CD14-positive monocyte (primary cell): ENCODE results near the gene FUS. TPM values are rescaled to one million over a fixed set of nuclear protein-coding genes. Genes with fewer than 3 reads are reported as not detected.

Experiments
- DNase-seq, 3 donors: peaks; one replicate each; pipeline ENCODE4 v3.0.0-alpha.2; 2011 to 2022
- H2AFZ ChIP-seq: 2 replicates; pipeline ENCODE4 v1.6.0; 2012; ENCODE audit warnings: mild to moderate bottlenecking, low read depth, low read length, inconsistent platforms; ENCODE audit not compliant: insufficient read depth, poor library complexity, severe bottlenecking
- H3K27ac ChIP-seq, 2 donors: 1 replicate in 1 of 2; 2 replicates in 1 of 2; pipeline ENCODE4 v1.5.1; 2012 to 2013; ENCODE audit warnings: low read length in 2 of 2, control low read depth in 1 of 2, inconsistent platforms in 1 of 2, low read depth in 1 of 2, mild to moderate bottlenecking in 1 of 2
- H3K27me3 ChIP-seq, 2 donors: one replicate each; pipeline versions ENCODE4 v1.6.0 to v1.6.1; 2011 to 2013; ENCODE audit warnings: low read length in 2 of 2; ENCODE audit not compliant: control insufficient read depth in 2 of 2, insufficient read depth in 2 of 2
- H3K36me3 ChIP-seq, 2 donors: replicated peaks in 1 of 2; 1 replicate in 1 of 2; 2 replicates in 1 of 2; pipeline versions ENCODE4 v1.5.1 to v1.6.1; 2012 to 2013; ENCODE audit warnings: low read length in 2 of 2, control low read depth in 1 of 2, inconsistent platforms in 1 of 2, mild to moderate bottlenecking in 1 of 2; ENCODE audit not compliant: insufficient read depth in 2 of 2, control insufficient read depth in 1 of 2
- H3K4me1 ChIP-seq, 2 donors: 1 replicate in 1 of 2; 2 replicates in 1 of 2; pipeline versions ENCODE4 v1.5.1 to v1.6.1; 2012 to 2013; ENCODE audit warnings: low read length in 2 of 2, control low read depth in 1 of 2, inconsistent platforms in 1 of 2, mild to moderate bottlenecking in 1 of 2, moderate library complexity in 1 of 2; ENCODE audit not compliant: insufficient read depth in 2 of 2, control insufficient read depth in 1 of 2
- H3K4me2 ChIP-seq: replicated peaks from 2 replicates; pipeline ENCODE3; 2012; ENCODE audit warnings: low read length, moderate library complexity, mild to moderate bottlenecking; ENCODE audit not compliant: poor library complexity, severe bottlenecking; ENCODE audit errors: extremely low read depth
- H3K4me3 ChIP-seq, 3 experiments: fragments of 200-600 bp in 1 of 3; sonication (generic) in 1 of 3; replicated peaks in 1 of 3; 1 replicate in 2 of 3; 2 replicates in 1 of 3; pipeline ENCODE4 v1.5.1; 2011 to 2013; ENCODE audit warnings: low read length in 3 of 3, mild to moderate bottlenecking in 3 of 3, control low read depth in 2 of 3, low read depth in 2 of 3, inconsistent platforms in 1 of 3, moderate library complexity in 1 of 3
- H3K79me2 ChIP-seq: 2 replicates; pipeline ENCODE4 v1.6.0; 2012; ENCODE audit warnings: mild to moderate bottlenecking, control low read depth, inconsistent platforms, low read length, moderate library complexity; ENCODE audit not compliant: insufficient read depth
- H3K9ac ChIP-seq: 2 replicates; pipeline ENCODE4 v1.6.0; 2017; ENCODE audit warnings: low read length, mild to moderate bottlenecking; ENCODE audit not compliant: insufficient read depth, poor library complexity, severe bottlenecking
- H3K9me3 ChIP-seq, 2 donors: replicated peaks in 1 of 2; 1 replicate in 1 of 2; 2 replicates in 1 of 2; pipeline versions ENCODE4 v1.5.1 to v1.6.1; 2012 to 2013; ENCODE audit warnings: low read length in 2 of 2, control low read depth in 1 of 2; ENCODE audit not compliant: control insufficient read depth in 1 of 2, insufficient read depth in 1 of 2
- H4K20me1 ChIP-seq: 2 replicates; pipeline ENCODE4 v1.6.0; 2012; ENCODE audit warnings: mild to moderate bottlenecking, low read length, control low read depth, moderate library complexity; ENCODE audit not compliant: insufficient read depth
- H3K27ac Mint-ChIP-seq, 7 donors: one replicate each; pipeline ENCODE4 v1.8.0; 2020; ENCODE audit warnings: mild to moderate bottlenecking in 7 of 7, mixed read lengths in 7 of 7, moderate library complexity in 6 of 7, inconsistent platforms in 2 of 7
- H3K27me3 Mint-ChIP-seq, 3 donors: one replicate each; pipeline ENCODE4 v1.8.0; 2021 to 2022; ENCODE audit warnings: low read depth in 3 of 3, mild to moderate bottlenecking in 3 of 3, mixed read lengths in 3 of 3, moderate library complexity in 3 of 3, inconsistent platforms in 1 of 3
- H3K36me3 Mint-ChIP-seq, 2 donors: one replicate each; pipeline ENCODE4 v1.8.0; 2020; ENCODE audit warnings: mixed read lengths in 2 of 2, inconsistent platforms in 1 of 2, mild to moderate bottlenecking in 1 of 2
- H3K4me1 Mint-ChIP-seq: one replicate; pipeline ENCODE4 v1.8.0; 2020; ENCODE audit warnings: mild to moderate bottlenecking, mixed read lengths
- H3K4me3 Mint-ChIP-seq, 2 donors: one replicate each; pipeline ENCODE4 v1.8.0; 2020; ENCODE audit warnings: mild to moderate bottlenecking in 2 of 2, mixed read lengths in 2 of 2, moderate library complexity in 1 of 2
- H3K9me3 Mint-ChIP-seq, 7 donors: one replicate each; pipeline ENCODE4 v1.8.0; 2020 to 2022; ENCODE audit warnings: mixed read lengths in 7 of 7, mild to moderate bottlenecking in 6 of 7, moderate library complexity in 6 of 7, inconsistent platforms in 2 of 7
- whole genome bisulfite sequencing: methylation state at CpG from one replicate; pipeline ENCODE4 v1.1.5; 2013; ENCODE audit warnings: missing lambda C conversion rate; ENCODE audit not compliant: insufficient coverage; 5-methylcytosine and 5-hydroxymethylcytosine counted together
- intact Hi-C, 2 donors: fragments of 100-400 bp; cut with micrococcal nuclease; formaldehyde crosslinking; loops; one replicate each; pipeline versions ENCODE4 v1.15.0 to v1.15.1; 2023
- polyA plus RNA-seq, 3 donors: library from polyadenylated mRNA; depleted of rRNA in 1 of 3; unstranded in 2 of 3; stranded (reverse) in 1 of 3; fragments of 300-500 nt in 2 of 3; fragments of >200 nt in 1 of 3; fragmentation: Illumina TruSeq in 2 of 3; gene quantifications; 1 replicate in 2 of 3; 2 replicates in 1 of 3; pipeline ENCODE4 v1.2.3, GENCODE V29; 2012 to 2021
- TF ChIP-seq, protein P1 (sequence below): fragments of 200-600 bp; IDR thresholded peaks from one replicate; pipeline ENCODE4 v1.8.0; 2022; ENCODE audit warnings: antibody characterized with exemption, mild to moderate bottlenecking

The FUS gene
- polyA plus RNA-seq, 3 donors: 54.9 to 246 (median 78.5) TPM

DNA sequence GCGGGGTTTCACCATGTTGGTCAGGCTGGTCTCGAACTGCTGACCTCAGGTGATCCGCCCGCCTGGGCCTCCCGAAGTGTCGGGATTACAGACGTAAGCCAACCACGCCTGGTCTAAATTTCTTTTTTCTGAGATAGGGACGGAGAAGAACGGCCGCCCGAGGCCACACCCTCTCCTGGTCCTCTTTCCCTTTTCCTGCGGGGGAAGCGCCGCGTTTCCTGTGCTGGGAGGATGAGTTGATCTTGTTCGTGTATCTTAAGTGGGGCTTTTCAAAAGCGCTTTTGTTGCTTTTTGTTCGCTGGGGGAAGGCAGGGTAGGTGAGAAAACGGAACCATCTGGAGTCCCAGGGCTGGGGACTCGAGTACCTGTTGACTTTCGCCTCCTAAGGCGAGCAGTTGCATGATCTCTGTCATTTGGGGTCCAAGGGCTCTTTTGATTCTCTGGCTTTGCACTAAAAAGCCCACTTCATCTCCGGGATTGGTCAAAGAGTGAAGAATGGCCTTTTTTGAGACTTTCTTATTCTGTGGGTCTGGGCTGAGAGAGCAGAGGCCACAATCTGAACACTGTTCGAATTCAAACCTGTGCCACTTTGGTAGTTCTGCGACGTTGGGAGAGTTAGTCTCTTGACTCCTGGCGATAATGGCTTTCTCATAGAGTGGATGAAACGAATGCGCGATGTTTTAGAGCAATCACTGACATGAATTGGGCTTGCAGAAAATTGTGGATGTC lies 1.3 kb downstream of the FUS start:
- H3K4me1 Mint-ChIP-seq: peaks cover 62% of the 10 kb centered on the region
- H3K79me2 ChIP-seq: peaks cover 66% of the 10 kb centered on the region
- peaks cover 63% of the 10 kb centered on the region for H4K20me1 ChIP-seq
- DNase-seq: peak in 1 of 3 donors; percentile 39
- no peaks in the 10 kb centered on the region for H3K9me3 ChIP-seq
- H3K36me3 Mint-ChIP-seq: peaks cover 40 to 43% of the 10 kb centered on the region in 2 donors
- intact Hi-C loops: loop anchor here in 1 of 2 donors (2.0 to 5.0 kb wide), 2 partner anchors 68 to 176 kb away; partner anchors contain the start of gene ITGAX
- H3K4me3 ChIP-seq: peak overlapping the region; percentile 71 to 98 (median 95)
- H3K27me3 ChIP-seq: no peaks in the 10 kb centered on the region
- peak overlapping the region; percentile 91 to 100 (median 99) for H3K27ac Mint-ChIP-seq
- H3K27ac ChIP-seq: peak overlapping the region; percentile 88 to 95
- H3K9ac ChIP-seq: peak overlapping the region; percentile 89
- no peak overlapping the region for H2AFZ ChIP-seq
- 5% methylated on average over 24 of the region's 31 CpGs for WGBS
- peaks cover 33 to 42% of the 10 kb centered on the region in 2 donors for H3K36me3 ChIP-seq
- H3K4me2 ChIP-seq: peak overlapping the region; percentile 99
- H3K4me3 Mint-ChIP-seq: peak overlapping the region; percentile 93 to 94
- TF ChIP-seq, protein P1, sequence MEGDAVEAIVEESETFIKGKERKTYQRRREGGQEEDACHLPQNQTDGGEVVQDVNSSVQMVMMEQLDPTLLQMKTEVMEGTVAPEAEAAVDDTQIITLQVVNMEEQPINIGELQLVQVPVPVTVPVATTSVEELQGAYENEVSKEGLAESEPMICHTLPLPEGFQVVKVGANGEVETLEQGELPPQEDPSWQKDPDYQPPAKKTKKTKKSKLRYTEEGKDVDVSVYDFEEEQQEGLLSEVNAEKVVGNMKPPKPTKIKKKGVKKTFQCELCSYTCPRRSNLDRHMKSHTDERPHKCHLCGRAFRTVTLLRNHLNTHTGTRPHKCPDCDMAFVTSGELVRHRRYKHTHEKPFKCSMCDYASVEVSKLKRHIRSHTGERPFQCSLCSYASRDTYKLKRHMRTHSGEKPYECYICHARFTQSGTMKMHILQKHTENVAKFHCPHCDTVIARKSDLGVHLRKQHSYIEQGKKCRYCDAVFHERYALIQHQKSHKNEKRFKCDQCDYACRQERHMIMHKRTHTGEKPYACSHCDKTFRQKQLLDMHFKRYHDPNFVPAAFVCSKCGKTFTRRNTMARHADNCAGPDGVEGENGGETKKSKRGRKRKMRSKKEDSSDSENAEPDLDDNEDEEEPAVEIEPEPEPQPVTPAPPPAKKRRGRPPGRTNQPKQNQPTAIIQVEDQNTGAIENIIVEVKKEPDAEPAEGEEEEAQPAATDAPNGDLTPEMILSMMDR: no peak
- H3K27me3 Mint-ChIP-seq: peaks cover under 1 to 4% (median 2%) of the 10 kb centered on the region in 3 donors
- H3K4me1 ChIP-seq: peaks cover 50 to 60% of the 10 kb centered on the region in 2 donors
- H3K9me3 Mint-ChIP-seq: peaks cover 0 to 3% (median 0%) of the 10 kb centered on the region in 7 donors

GRCh38 chr16:31182391-31182790 lies 2.5 kb downstream of the FUS start:
- no peaks in the 10 kb centered on the region for H3K27me3 ChIP-seq
- peak overlapping the region in 6 of 7 donors; percentile 37 to 100 (median 68) for H3K27ac Mint-ChIP-seq
- H2AFZ ChIP-seq: no peak overlapping the region
- intact Hi-C loops: loop anchor here in 1 of 2 donors (5.0 kb wide), 1 partner anchor 175 kb away; the partner anchor contains the start of gene ITGAX
- peaks cover 0 to 3% (median 0%) of the 10 kb centered on the region in 7 donors for H3K9me3 Mint-ChIP-seq
- no peak overlapping the region for H3K9ac ChIP-seq
- H4K20me1 ChIP-seq: peaks cover 74% of the 10 kb centered on the region
- H3K27me3 Mint-ChIP-seq: peaks cover 0 to 2% (median 0%) of the 10 kb centered on the region in 3 donors
- peaks cover 77% of the 10 kb centered on the region for H3K79me2 ChIP-seq
- H3K4me1 Mint-ChIP-seq: peaks cover 67% of the 10 kb centered on the region
- peak overlapping the region; percentile 93 to 94 for H3K4me3 Mint-ChIP-seq
- H3K4me3 ChIP-seq: peak overlapping the region in 1 of 3 experiments; percentile 98
- DNase-seq: no peak
- no peaks in the 10 kb centered on the region for H3K9me3 ChIP-seq
- H3K4me2 ChIP-seq: peak overlapping the region; percentile 99
- peak overlapping the region in 1 of 2 donors; percentile 95 for H3K27ac ChIP-seq
- peaks cover 52 to 54% of the 10 kb centered on the region in 2 donors for H3K36me3 Mint-ChIP-seq
- H3K36me3 ChIP-seq: peaks cover 43 to 53% of the 10 kb centered on the region in 2 donors
- TF ChIP-seq, protein P1: no peak
- H3K4me1 ChIP-seq: peaks cover 58 to 64% of the 10 kb centered on the region in 2 donors
- WGBS: 53% methylated on average over 5 of the region's 7 CpGs
